HEK293 (cell line): ENCODE measurements around the gene EXOC3.

Source experiments
- SP2 ChIP-seq: fragments of 450-650 bp; formaldehyde crosslinking; IDR thresholded peaks from 2 replicates; pipeline ENCODE4 v1.5.1; 2016; ENCODE audit warnings: missing biosample characterization, missing genetic modification characterization
- SP7 ChIP-seq: fragments of 450-650 bp; formaldehyde crosslinking; IDR thresholded peaks from 2 replicates; pipeline ENCODE4 v1.5.1; 2016; ENCODE audit warnings: missing biosample characterization, missing genetic modification characterization
- TRIM28 ChIP-seq: IDR thresholded peaks from 2 replicates; pipeline ENCODE4 v1.6.1; 2011; ENCODE audit warnings: low read length, control low read depth, borderline replicate concordance
- ZBTB17 ChIP-seq: fragments of 450-650 bp; formaldehyde crosslinking; IDR thresholded peaks from 2 replicates; pipeline ENCODE4 v1.5.1; 2016; ENCODE audit warnings: missing biosample characterization, missing genetic modification characterization
- ZBTB20 ChIP-seq: fragments of 450-650 bp; formaldehyde crosslinking; IDR thresholded peaks from 2 replicates; pipeline ENCODE4 v1.5.1; 2016; ENCODE audit warnings: missing biosample characterization, missing genetic modification characterization
- ZBTB7A ChIP-seq: fragments of 450-650 bp; formaldehyde crosslinking; IDR thresholded peaks from 2 replicates; pipeline ENCODE4 v1.5.1; 2016; ENCODE audit warnings: low read depth, missing biosample characterization, missing genetic modification characterization
- ZFP37 ChIP-seq: fragments of 450-650 bp; formaldehyde crosslinking; IDR thresholded peaks from 2 replicates; pipeline ENCODE4 v1.5.1; 2016; ENCODE audit warnings: missing biosample characterization, missing genetic modification characterization
- ZNF10 ChIP-seq: fragments of 450-650 bp; formaldehyde crosslinking; IDR thresholded peaks from 2 replicates; pipeline ENCODE4 v1.5.1; 2017; ENCODE audit warnings: missing biosample characterization, missing genetic modification characterization
- ZNF138 ChIP-seq: fragments of 450-650 bp; formaldehyde crosslinking; IDR thresholded peaks from 2 replicates; pipeline ENCODE4 v1.5.1; 2016; ENCODE audit warnings: missing biosample characterization, missing genetic modification characterization, borderline replicate concordance
- ZNF155 ChIP-seq: fragments of 450-650 bp; formaldehyde crosslinking; IDR thresholded peaks from 2 replicates; pipeline ENCODE4 v1.5.1; 2016; ENCODE audit warnings: missing biosample characterization, missing genetic modification characterization
- ZNF16 ChIP-seq: fragments of 450-650 bp; formaldehyde crosslinking; IDR thresholded peaks from 2 replicates; pipeline ENCODE4 v1.5.1; 2016; ENCODE audit warnings: low read depth, missing biosample characterization, missing genetic modification characterization
- ZNF202 ChIP-seq: fragments of 450-650 bp; formaldehyde crosslinking; IDR thresholded peaks from 2 replicates; pipeline ENCODE4 v1.5.1; 2016; ENCODE audit warnings: missing biosample characterization, missing genetic modification characterization, borderline replicate concordance
- ZNF211 ChIP-seq: fragments of 450-650 bp; formaldehyde crosslinking; IDR thresholded peaks from 2 replicates; pipeline ENCODE4 v1.5.1; 2016; ENCODE audit warnings: low read depth, missing biosample characterization, missing genetic modification characterization
- ZNF214 ChIP-seq: fragments of 450-650 bp; formaldehyde crosslinking; IDR thresholded peaks from 2 replicates; pipeline ENCODE4 v1.5.1; 2017; ENCODE audit warnings: missing biosample characterization, mild to moderate bottlenecking, missing genetic modification characterization, borderline replicate concordance
- ZNF266 ChIP-seq: fragments of 450-650 bp; formaldehyde crosslinking; IDR thresholded peaks from 2 replicates; pipeline ENCODE4 v1.5.1; 2016; ENCODE audit warnings: missing biosample characterization, missing genetic modification characterization, low read depth
- ZNF350 ChIP-seq: fragments of 450-650 bp; formaldehyde crosslinking; IDR thresholded peaks from 2 replicates; pipeline ENCODE4 v1.5.0; 2017; ENCODE audit warnings: missing biosample characterization, mild to moderate bottlenecking, missing genetic modification characterization
- ZNF394 ChIP-seq: fragments of 450-650 bp; formaldehyde crosslinking; IDR thresholded peaks from 2 replicates; pipeline ENCODE4 v1.5.1; 2016; ENCODE audit warnings: missing biosample characterization, missing genetic modification characterization, mild to moderate bottlenecking, moderate library complexity, borderline replicate concordance
- ZNF510 ChIP-seq: fragments of 450-650 bp; formaldehyde crosslinking; IDR thresholded peaks from 2 replicates; pipeline ENCODE4 v1.5.1; 2018; ENCODE audit warnings: mild to moderate bottlenecking, missing genetic modification characterization, missing biosample characterization; ENCODE audit not compliant: insufficient replicate concordance
- ZNF544 ChIP-seq: fragments of 450-650 bp; formaldehyde crosslinking; IDR thresholded peaks from 2 replicates; pipeline ENCODE4 v1.5.0; 2017; ENCODE audit warnings: missing biosample characterization, missing genetic modification characterization
- ZNF549 ChIP-seq: fragments of 450-650 bp; IDR thresholded peaks from 2 replicates; pipeline ENCODE4 v1.5.1; 2018; ENCODE audit warnings: missing biosample characterization, missing genetic modification characterization, mild to moderate bottlenecking, inconsistent platforms, moderate library complexity
- ZNF624 ChIP-seq: fragments of 450-650 bp; formaldehyde crosslinking; IDR thresholded peaks from 2 replicates; pipeline ENCODE4 v1.5.1; 2017; ENCODE audit warnings: missing biosample characterization, missing genetic modification characterization
- ZNF707 ChIP-seq: fragments of 450-650 bp; formaldehyde crosslinking; IDR thresholded peaks from 2 replicates; pipeline ENCODE4 v1.5.1; 2016; ENCODE audit warnings: missing biosample characterization, missing genetic modification characterization
- ZNF76 ChIP-seq: fragments of 450-650 bp; formaldehyde crosslinking; IDR thresholded peaks from 2 replicates; pipeline ENCODE4; 2016; ENCODE audit warnings: low read depth, missing biosample characterization, missing genetic modification characterization, borderline replicate concordance
- ZNF785 ChIP-seq: fragments of 450-650 bp; formaldehyde crosslinking; IDR thresholded peaks from 2 replicates; pipeline ENCODE4 v1.5.1; 2016; ENCODE audit warnings: missing biosample characterization, missing genetic modification characterization
- ZNF791 ChIP-seq: fragments of 450-650 bp; formaldehyde crosslinking; IDR thresholded peaks from 2 replicates; pipeline ENCODE4 v1.5.1; 2016; ENCODE audit warnings: missing biosample characterization, missing genetic modification characterization
- ZNF830 ChIP-seq: fragments of 450-650 bp; IDR thresholded peaks from 2 replicates; pipeline ENCODE4 v1.5.0; 2018; ENCODE audit warnings: missing biosample characterization, missing genetic modification characterization, low read depth, mild to moderate bottlenecking, moderate library complexity
- ZXDB ChIP-seq: fragments of 450-650 bp; formaldehyde crosslinking; IDR thresholded peaks from 2 replicates; pipeline ENCODE4 v1.5.1; 2016; ENCODE audit warnings: missing biosample characterization, missing genetic modification characterization
- TF ChIP-seq, protein P1 (sequence below): fragments of 450-650 bp; formaldehyde crosslinking; IDR thresholded peaks from 2 replicates; pipeline ENCODE4 v1.5.1; 2016; ENCODE audit warnings: missing biosample characterization, missing genetic modification characterization
- TF ChIP-seq, protein P2 (sequence below): fragments of 450-650 bp; formaldehyde crosslinking; IDR thresholded peaks from 2 replicates; pipeline ENCODE4; 2016; ENCODE audit warnings: missing biosample characterization, missing genetic modification characterization
- TF ChIP-seq, protein P3 (sequence below): fragments of 450-650 bp; formaldehyde crosslinking; IDR thresholded peaks from 2 replicates; pipeline ENCODE4 v1.5.1; 2016; ENCODE audit warnings: missing biosample characterization, missing genetic modification characterization
- TF ChIP-seq, protein P4 (sequence below): fragments of 450-650 bp; formaldehyde crosslinking; IDR thresholded peaks from 2 replicates; pipeline ENCODE4 v1.5.1; 2016; ENCODE audit warnings: missing biosample characterization, missing genetic modification characterization
- TF ChIP-seq, protein P5 (sequence below): fragments of 450-650 bp; formaldehyde crosslinking; IDR thresholded peaks from 2 replicates; pipeline ENCODE4 v1.5.1; 2016; ENCODE audit warnings: missing biosample characterization, missing genetic modification characterization
- TF ChIP-seq, protein P6 (sequence below): fragments of 450-650 bp; formaldehyde crosslinking; IDR thresholded peaks from 2 replicates; pipeline ENCODE4 v1.5.1; 2016; ENCODE audit warnings: missing biosample characterization, missing genetic modification characterization, low read depth

Gene EXOC3

DNA sequence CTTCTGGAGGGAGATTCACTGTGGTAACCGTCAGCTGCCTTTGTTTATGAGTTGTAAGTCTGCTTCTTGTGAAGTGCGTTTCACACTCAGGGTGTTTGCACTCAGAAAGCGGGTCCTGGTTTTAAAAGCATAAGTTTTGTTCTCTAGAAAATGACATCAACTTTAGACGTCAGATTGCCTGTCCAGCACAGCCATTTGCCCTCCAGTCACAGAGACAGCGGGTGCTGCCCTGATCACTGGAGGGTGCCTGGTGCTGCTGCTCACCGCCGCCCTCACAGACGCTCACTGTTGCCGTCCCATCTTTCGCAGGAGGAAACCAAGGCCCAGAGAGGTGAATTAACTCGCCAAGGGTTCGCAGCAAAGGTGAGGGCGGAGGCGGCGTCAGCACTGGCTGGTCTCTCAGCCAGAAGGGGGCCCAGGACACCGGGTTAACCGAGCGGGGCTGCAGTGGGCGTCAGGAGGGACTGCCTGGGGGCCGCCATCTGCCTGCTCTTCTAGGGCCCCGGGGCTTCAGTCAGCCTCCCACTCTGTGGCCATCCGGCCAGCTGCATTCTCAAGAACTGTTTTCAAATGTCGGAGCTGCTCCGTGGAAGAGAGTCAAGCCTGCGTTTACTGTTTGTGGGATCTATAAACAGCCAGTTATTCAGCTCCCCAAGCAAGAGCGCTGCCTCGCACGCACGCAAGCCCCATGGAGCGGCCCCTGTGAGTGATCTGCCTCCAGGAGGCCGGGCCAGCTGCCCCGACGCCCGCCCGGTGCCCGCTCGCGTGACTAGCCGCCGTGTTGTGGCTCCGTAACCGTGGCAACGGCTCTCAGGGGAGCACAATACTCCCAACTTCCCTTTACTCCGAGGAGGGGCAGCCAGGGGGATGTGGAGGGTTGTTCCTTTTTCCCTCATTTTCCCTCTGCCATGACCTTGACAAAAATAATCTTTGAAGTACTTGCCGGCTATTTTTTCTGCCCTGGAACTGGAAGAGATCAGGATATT is 43.4 kb upstream of the EXOC3 start (continued):
- TF ChIP-seq ZNF266 (tag by site-specific recombination) (no peak), ZNF138 (tag by site-specific recombination) (no peak), ZFP37 (no peak), ZNF211 (tag by site-specific recombination) (no peak), ZNF394 (tag by site-specific recombination) (peak; percentile 77; the same call in 1 of the 2 replicates), ZNF510 (tag by site-specific recombination) (no peak), SP7 (tag by site-specific recombination) (peak; percentile 92), ZNF549 (no peak), TRIM28 (peak; percentile 86; the same call in 1 of the 2 replicates), ZNF155 (tag by site-specific recombination) (no peak), ZBTB20 (tag by site-specific recombination) (peak; percentile 98), ZNF707 (tag by site-specific recombination) (no peak), ZNF544 (tag by site-specific recombination) (no peak), ZNF791 (no peak), ZNF830 (tag by site-specific recombination) (no peak), ZNF214 (tag by site-specific recombination) (no peak), ZBTB7A (tag by site-specific recombination) (no peak), SP2 (tag by site-specific recombination) (peak; percentile 67), ZXDB (tag by site-specific recombination) (peak; percentile 92), ZNF785 (tag by site-specific recombination) (no peak), ZBTB17 (peak; percentile 47; the same call in 1 of the 2 replicates), ZNF624 (tag by site-specific recombination) (no peak), ZNF16 (tag by site-specific recombination) (no peak), ZNF10 (tag by site-specific recombination) (no peak), ZNF350 (tag by site-specific recombination) (no peak), ZNF202 (tag by site-specific recombination) (no peak), ZNF76 (tag by site-specific recombination) (peak; percentile 73)
- TF ChIP-seq, protein P1, sequence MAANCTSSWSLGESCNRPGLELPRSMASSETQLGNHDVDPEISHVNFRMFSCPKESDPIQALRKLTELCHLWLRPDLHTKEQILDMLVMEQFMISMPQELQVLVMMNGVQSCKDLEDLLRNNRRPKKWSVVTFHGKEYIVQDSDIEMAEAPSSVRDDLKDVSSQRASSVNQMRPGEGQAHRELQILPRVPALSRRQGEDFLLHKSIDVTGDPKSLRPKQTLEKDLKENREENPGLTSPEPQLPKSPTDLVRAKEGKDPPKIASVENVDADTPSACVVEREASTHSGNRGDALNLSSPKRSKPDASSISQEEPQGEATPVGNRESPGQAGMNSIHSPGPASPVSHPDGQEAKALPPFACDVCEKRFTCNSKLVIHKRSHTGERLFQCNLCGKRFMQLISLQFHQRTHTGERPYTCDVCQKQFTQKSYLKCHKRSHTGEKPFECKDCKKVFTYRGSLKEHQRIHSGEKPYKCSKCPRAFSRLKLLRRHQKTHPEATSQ (tag by site-specific recombination): no peak
- TF ChIP-seq, protein P2, sequence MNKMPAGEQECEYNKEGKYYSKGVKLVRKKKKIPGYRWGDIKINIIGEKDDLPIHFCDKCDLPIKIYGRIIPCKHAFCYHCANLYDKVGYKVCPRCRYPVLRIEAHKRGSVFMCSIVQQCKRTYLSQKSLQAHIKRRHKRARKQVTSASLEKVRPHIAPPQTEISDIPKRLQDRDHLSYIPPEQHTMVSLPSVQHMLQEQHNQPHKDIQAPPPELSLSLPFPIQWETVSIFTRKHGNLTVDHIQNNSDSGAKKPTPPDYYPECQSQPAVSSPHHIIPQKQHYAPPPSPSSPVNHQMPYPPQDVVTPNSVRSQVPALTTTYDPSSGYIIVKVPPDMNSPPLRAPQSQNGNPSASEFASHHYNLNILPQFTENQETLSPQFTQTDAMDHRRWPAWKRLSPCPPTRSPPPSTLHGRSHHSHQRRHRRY (tag by site-specific recombination): no peak
- TF ChIP-seq, protein P3, sequence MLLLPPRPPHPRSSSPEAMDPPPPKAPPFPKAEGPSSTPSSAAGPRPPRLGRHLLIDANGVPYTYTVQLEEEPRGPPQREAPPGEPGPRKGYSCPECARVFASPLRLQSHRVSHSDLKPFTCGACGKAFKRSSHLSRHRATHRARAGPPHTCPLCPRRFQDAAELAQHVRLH: no peak
- TF ChIP-seq, protein P4, sequence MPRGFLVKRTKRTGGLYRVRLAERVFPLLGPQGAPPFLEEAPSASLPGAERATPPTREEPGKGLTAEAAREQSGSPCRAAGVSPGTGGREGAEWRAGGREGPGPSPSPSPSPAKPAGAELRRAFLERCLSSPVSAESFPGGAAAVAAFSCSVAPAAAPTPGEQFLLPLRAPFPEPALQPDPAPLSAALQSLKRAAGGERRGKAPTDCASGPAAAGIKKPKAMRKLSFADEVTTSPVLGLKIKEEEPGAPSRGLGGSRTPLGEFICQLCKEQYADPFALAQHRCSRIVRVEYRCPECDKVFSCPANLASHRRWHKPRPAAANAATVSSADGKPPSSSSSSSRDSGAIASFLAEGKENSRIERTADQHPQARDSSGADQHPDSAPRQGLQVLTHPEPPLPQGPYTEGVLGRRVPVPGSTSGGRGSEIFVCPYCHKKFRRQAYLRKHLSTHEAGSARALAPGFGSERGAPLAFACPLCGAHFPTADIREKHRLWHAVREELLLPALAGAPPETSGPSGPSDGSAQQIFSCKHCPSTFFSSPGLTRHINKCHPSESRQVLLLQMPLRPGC (tag by site-specific recombination): no peak
- TF ChIP-seq, protein P5, sequence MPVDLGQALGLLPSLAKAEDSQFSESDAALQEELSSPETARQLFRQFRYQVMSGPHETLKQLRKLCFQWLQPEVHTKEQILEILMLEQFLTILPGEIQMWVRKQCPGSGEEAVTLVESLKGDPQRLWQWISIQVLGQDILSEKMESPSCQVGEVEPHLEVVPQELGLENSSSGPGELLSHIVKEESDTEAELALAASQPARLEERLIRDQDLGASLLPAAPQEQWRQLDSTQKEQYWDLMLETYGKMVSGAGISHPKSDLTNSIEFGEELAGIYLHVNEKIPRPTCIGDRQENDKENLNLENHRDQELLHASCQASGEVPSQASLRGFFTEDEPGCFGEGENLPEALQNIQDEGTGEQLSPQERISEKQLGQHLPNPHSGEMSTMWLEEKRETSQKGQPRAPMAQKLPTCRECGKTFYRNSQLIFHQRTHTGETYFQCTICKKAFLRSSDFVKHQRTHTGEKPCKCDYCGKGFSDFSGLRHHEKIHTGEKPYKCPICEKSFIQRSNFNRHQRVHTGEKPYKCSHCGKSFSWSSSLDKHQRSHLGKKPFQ: no peak
- TF ChIP-seq, protein P6, sequence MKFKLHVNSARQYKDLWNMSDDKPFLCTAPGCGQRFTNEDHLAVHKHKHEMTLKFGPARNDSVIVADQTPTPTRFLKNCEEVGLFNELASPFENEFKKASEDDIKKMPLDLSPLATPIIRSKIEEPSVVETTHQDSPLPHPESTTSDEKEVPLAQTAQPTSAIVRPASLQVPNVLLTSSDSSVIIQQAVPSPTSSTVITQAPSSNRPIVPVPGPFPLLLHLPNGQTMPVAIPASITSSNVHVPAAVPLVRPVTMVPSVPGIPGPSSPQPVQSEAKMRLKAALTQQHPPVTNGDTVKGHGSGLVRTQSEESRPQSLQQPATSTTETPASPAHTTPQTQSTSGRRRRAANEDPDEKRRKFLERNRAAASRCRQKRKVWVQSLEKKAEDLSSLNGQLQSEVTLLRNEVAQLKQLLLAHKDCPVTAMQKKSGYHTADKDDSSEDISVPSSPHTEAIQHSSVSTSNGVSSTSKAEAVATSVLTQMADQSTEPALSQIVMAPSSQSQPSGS: no peak
